C4-2B (cell line): ENCODE data around the gene FAM24A.
"Not testable (repeated sequence)": the region's sequence is repeated elsewhere in the genome, so short reads cannot be mapped to it uniquely, and the experiment has no call there.

Experiments used
- H3K27ac ChIP-seq: fragments of 450-650 bp; 2 replicates; pipeline ENCODE4 v1.5.1; 2017
- CTCF ChIP-seq: fragments of 450-650 bp; conservative IDR thresholded peaks from 2 replicates; pipeline ENCODE4 v1.5.1; 2017; ENCODE audit warnings: mild to moderate bottlenecking
- ZFX ChIP-seq: fragments of 450-650 bp; IDR thresholded peaks from 2 replicates; pipeline ENCODE4 v1.6.1; 2017

Gene FAM24A

GRCh38 chr10:122910310-122910709 lies at the start of gene FAM24A:
Gene FAM24A, plus strand, starts transcription at chr10:122910610. Its CDS starts 1,025 bp downstream, at chr10:122911635.
- no peak within 1 kb of the TSS for H3K27ac ChIP-seq
- TF ChIP-seq ZFX (no peak), CTCF (no peak)

- TF ChIP-seq CTCF (no peak), ZFX (no peak)
- H3K27ac ChIP-seq: no peak overlapping the region
Observed at GRCh38 chr10:122861711-122862161, 48.7 kb upstream of the FAM24A start.

- H3K27ac ChIP-seq: no peak overlapping the region; the same call in 1 of the 2 replicates
- no peak for TF ChIP-seq ZFX
- no peak for TF ChIP-seq CTCF
Observed at GRCh38 chr10:122863216-122864193, 46.9 kb upstream of the FAM24A start.

- H3K27ac ChIP-seq: no peak overlapping the region
- TF ChIP-seq ZFX (no peak), CTCF (no peak)
Observed at GRCh38 chr10:122864194-122864592, 46.2 kb upstream of the FAM24A start.

GRCh38 chr10:122864901-122865300 lies 45.5 kb upstream of the FAM24A start:
- no peak overlapping the region for H3K27ac ChIP-seq
- TF ChIP-seq ZFX: no peak
- TF ChIP-seq CTCF: no peak

GRCh38 chr10:122866757-122867482 lies 43.5 kb upstream of the FAM24A start:
- H3K27ac ChIP-seq: not testable (repeated sequence)

GRCh38 chr10:122868768-122869167 lies 41.6 kb upstream of the FAM24A start:
- not testable (repeated sequence) for H3K27ac ChIP-seq

GRCh38 chr10:122871947-122872346 lies 38.5 kb upstream of the FAM24A start:
- H3K27ac ChIP-seq: not testable (repeated sequence)
